ENCODE data around the gene NRXN3.

Gene NRXN3

GRCh38 chr14:79248126-79248525 lies 1078.0 kb downstream of the NRXN3 start:
- DNase-seq (no peak), ATAC-seq (no peak)

- DNase-seq (no peak), ATAC-seq (no peak)
These were observed 1078.6 kb downstream of the NRXN3 start for GRCh38 chr14:79248771-79249170.

- ATAC-seq (no peak), DNase-seq (no peak)
These were observed 1081.1 kb downstream of the NRXN3 start for GRCh38 chr14:79251278-79251677.

GRCh38 chr14:79253576-79253975 lies 1083.4 kb downstream of the NRXN3 start:
- ATAC-seq: no peak
- no peak for DNase-seq

- ATAC-seq: no peak
- no peak for DNase-seq
These were observed 1084.0 kb downstream of the NRXN3 start for GRCh38 chr14:79254069-79254775.

- DNase-seq: no peak
- no peak for ATAC-seq
These were observed 1086.2 kb downstream of the NRXN3 start for GRCh38 chr14:79256380-79256779.

- ATAC-seq (no peak), DNase-seq (no peak)
These were observed 1090.2 kb downstream of the NRXN3 start for GRCh38 chr14:79260406-79260805.

GRCh38 chr14:79265366-79265946 lies 1095.3 kb downstream of the NRXN3 start:
- ATAC-seq (no peak), DNase-seq (no peak)

GRCh38 chr14:79270361-79270760 lies 1100.2 kb downstream of the NRXN3 start:
- DNase-seq (no peak), ATAC-seq (no peak)

- no peak for DNase-seq
- ATAC-seq: no peak
These were observed 1100.9 kb downstream of the NRXN3 start for GRCh38 chr14:79271122-79271521.

GRCh38 chr14:79274641-79275291 lies 1104.6 kb downstream of the NRXN3 start:
- DNase-seq: no peak
- ATAC-seq: no peak

GRCh38 chr14:79275292-79275655 lies 1105.1 kb downstream of the NRXN3 start:
- ATAC-seq (no peak), DNase-seq (no peak)

- DNase-seq: no peak
- no peak for ATAC-seq
These were observed 1108.2 kb downstream of the NRXN3 start for GRCh38 chr14:79278286-79278797.

- no peak for DNase-seq
These were observed 1108.8 kb downstream of the NRXN3 start for GRCh38 chr14:79278798-79279644.

GRCh38 chr14:79279645-79280597 lies 1109.7 kb downstream of the NRXN3 start:
- ATAC-seq (no peak), DNase-seq (no peak)

More at GRCh38 chr14:79278798-79279644, 1108.8 kb downstream of the NRXN3 start:
- no peak for ATAC-seq

- no peak for ATAC-seq
- no peak for DNase-seq
These were observed 1111.3 kb downstream of the NRXN3 start for GRCh38 chr14:79281244-79282152.

GRCh38 chr14:79284621-79285020 lies 1114.4 kb downstream of the NRXN3 start:
- DNase-seq: no peak
- ATAC-seq: no peak

- no peak for DNase-seq
- no peak for ATAC-seq
These were observed 1115.1 kb downstream of the NRXN3 start for GRCh38 chr14:79285263-79285662.

- ATAC-seq: no peak
- no peak for DNase-seq
These were observed 1117.8 kb downstream of the NRXN3 start for GRCh38 chr14:79287976-79288375.

GRCh38 chr14:79293482-79294177 lies 1123.5 kb downstream of the NRXN3 start:
- DNase-seq: no peak
- no peak for ATAC-seq

Measured in stimulated activated naive CD8-positive, alpha-beta T cell treated with anti-CD3 and anti-CD28 coated beads, Interleukin-15, Interleukin-2, amounts not matched to agents 100 U/mL and 50 U/mL, for 24 hours (primary cell).